ENCODE data around the gene PRKN. TPM values are rescaled to one million over a fixed set of nuclear protein-coding genes. Genes with fewer than 3 reads are reported as not detected.

Gene PRKN
- total RNA-seq, 1 experiment from 2014 or later, result not detected

- intact Hi-C loops (cut with micrococcal nuclease; ENCODE audit: unreplicated experiment), result no loop called here
- H3K27me3 ChIP-seq (ENCODE audit: insufficient read depth, low read depth), result peaks cover 57% of the 10 kb centered on the region
- no peak overlapping the region for H2AFZ ChIP-seq
- ChIA-PET CTCF (no interaction called here), POLR2A (ENCODE audit: unreplicated experiment) (no interaction called here)
- no peak overlapping the region for H3K4me2 ChIP-seq
- H3K4me3 ChIP-seq, result no peak overlapping the region
- H3F3A ChIP-seq (ENCODE audit: insufficient read depth, low read depth), result no peaks in the 10 kb centered on the region
- no peaks in the 10 kb centered on the region for H3K36me3 ChIP-seq (ENCODE audit: low read depth)
- H3K79me2 ChIP-seq (ENCODE audit: low read depth), result no peaks in the 10 kb centered on the region
- H4K20me1 ChIP-seq (ENCODE audit: insufficient read depth), result no peaks in the 10 kb centered on the region
- DNase-seq, result no peak
- no peaks in the 10 kb centered on the region; the same call in 1 of the 2 replicates for H3K9me2 ChIP-seq (ENCODE audit: insufficient read depth)
- no peaks in the 10 kb centered on the region for H3K4me1 ChIP-seq (replicated peaks; ENCODE audit: insufficient read depth)
- BruUV-seq (replicated peaks), result no TSS peak
- TF ChIP-seq EZH2 (IDR thresholded peaks at IDR 0.05; ENCODE audit: low read depth) (no peak), CTCF (conservative IDR thresholded peaks at IDR 0.05) (no peak)
- no peak overlapping the region for H3K27ac ChIP-seq
- H3K9me3 ChIP-seq (ENCODE audit: insufficient read depth, low read depth), result no peaks in the 10 kb centered on the region
Observed at GRCh38 chr6:161446949-161447348, 1280.6 kb downstream of the PRKN start.

GRCh38 chr6:161446296-161446925 lies 1281.2 kb downstream of the PRKN start:
- Histone ChIP-seq H3K4me1 (replicated peaks; ENCODE audit: insufficient read depth) (no peaks in the 10 kb centered on the region), H3K79me2 (ENCODE audit: low read depth) (no peaks in the 10 kb centered on the region), H3K27ac (no peak overlapping the region), H3K9me3 (ENCODE audit: insufficient read depth, low read depth) (no peaks in the 10 kb centered on the region), H4K20me1 (ENCODE audit: insufficient read depth) (no peaks in the 10 kb centered on the region), H2AFZ (no peak overlapping the region), H3K9me2 (ENCODE audit: insufficient read depth) (no peaks in the 10 kb centered on the region), H3K36me3 (ENCODE audit: low read depth) (no peaks in the 10 kb centered on the region), H3F3A (ENCODE audit: insufficient read depth, low read depth) (no peaks in the 10 kb centered on the region), H3K4me2 (no peak overlapping the region), H3K4me3 (no peak overlapping the region), H3K27me3 (ENCODE audit: insufficient read depth, low read depth) (peaks cover 60% of the 10 kb centered on the region)
- no peak for DNase-seq
- no TSS peak for BruUV-seq (replicated peaks)
- TF ChIP-seq CTCF (conservative IDR thresholded peaks at IDR 0.05) (no peak), EZH2 (IDR thresholded peaks at IDR 0.05; ENCODE audit: low read depth) (no peak)
- ChIA-PET CTCF (no interaction called here), POLR2A (ENCODE audit: unreplicated experiment) (no interaction called here)
- intact Hi-C loops (cut with micrococcal nuclease; ENCODE audit: unreplicated experiment), result no loop called here

- Histone ChIP-seq H3K79me2 (ENCODE audit: low read depth) (no peaks in the 10 kb centered on the region), H3K27ac (no peak overlapping the region), H3K36me3 (ENCODE audit: low read depth) (no peaks in the 10 kb centered on the region), H3K4me2 (no peak overlapping the region), H3K9me2 (ENCODE audit: insufficient read depth) (no peaks in the 10 kb centered on the region), H4K20me1 (ENCODE audit: insufficient read depth) (no peaks in the 10 kb centered on the region), H3K9me3 (ENCODE audit: insufficient read depth, low read depth) (no peaks in the 10 kb centered on the region), H2AFZ (no peak overlapping the region), H3K4me3 (no peak overlapping the region), H3K4me1 (replicated peaks; ENCODE audit: insufficient read depth) (no peaks in the 10 kb centered on the region), H3K27me3 (ENCODE audit: insufficient read depth, low read depth) (peaks cover 69% of the 10 kb centered on the region), H3F3A (ENCODE audit: insufficient read depth, low read depth) (no peaks in the 10 kb centered on the region)
- DNase-seq, result no peak
- ChIA-PET POLR2A (ENCODE audit: unreplicated experiment) (no interaction called here), CTCF (no interaction called here)
- intact Hi-C loops (cut with micrococcal nuclease; ENCODE audit: unreplicated experiment), result no loop called here
- no TSS peak for BruUV-seq (replicated peaks)
- TF ChIP-seq EZH2 (IDR thresholded peaks at IDR 0.05; ENCODE audit: low read depth), result no peak
Observed at GRCh38 chr6:161445021-161445799, 1282.4 kb downstream of the PRKN start.
